Measurements from ENCODE around the gene ORMDL2. TPM values are rescaled to one million over a fixed set of nuclear protein-coding genes. Genes with fewer than 3 reads are reported as not detected.
"Not testable (repeated sequence)": the region's sequence is repeated elsewhere in the genome, so short reads cannot be mapped to it uniquely, and the experiment has no call there.

The ORMDL2 gene
- total RNA-seq, 5 donors from 2014 or later (not counting 1 experiment from before 2014, with no cell fraction given), result 19.0 to 46.8 (median 41.6) TPM

- H3K27me3 ChIP-seq (replicated peaks in 1 of 2; ENCODE audit: control insufficient read depth in 2 of 2, extremely low read depth in 1 of 2, insufficient read depth in 2 of 2, low read length in 1 of 2), result no peaks in the 10 kb centered on the region
- peak overlapping the region; percentile 94 to 97 (median 94) for H3K4me3 Mint-ChIP-seq
- peaks cover 53 to 65% (median 65%) of the 10 kb centered on the region in 3 donors for H3K4me1 Mint-ChIP-seq
- H3K9me3 Mint-ChIP-seq, result no peaks in the 10 kb centered on the region
- peaks cover 0 to 7% of the 10 kb centered on the region in 2 donors for H3K36me3 ChIP-seq (ENCODE audit: control insufficient read depth in 2 of 2, extremely low read depth in 1 of 2, insufficient read depth in 1 of 2, low read length in 1 of 2)
- H3K4me1 ChIP-seq (ENCODE audit: control insufficient read depth in 1 of 2, extremely low read depth in 1 of 2, insufficient read depth in 2 of 2, low read length in 2 of 2), result peaks cover 26 to 62% of the 10 kb centered on the region in 2 experiments
- no peaks in the 10 kb centered on the region for H3K9me3 ChIP-seq
- ATAC-seq (replicated peaks in 1 of 4), result peak; percentile 10 to 19 (median 12)
- DNase-seq, result peak in 28 of 35 experiments; percentile 10 to 52 (median 28)
- 1% methylated on average over 28 of the region's 37 CpGs for WGBS (ENCODE audit: insufficient coverage)
- peak overlapping the region; percentile 50 for H3K27ac ChIP-seq (ENCODE audit: low read length)
- H3K4me3 ChIP-seq (ENCODE audit: control insufficient read depth in 1 of 2, extremely low read depth in 1 of 2, low read length in 1 of 2), result peak overlapping the region; percentile 72 to 86
- H3K36me3 Mint-ChIP-seq, result peaks cover 9% of the 10 kb centered on the region
- ChIA-PET CTCF (interaction anchor here (0.6 to 3.7 kb wide), 18 partner anchors 12 to 1717 kb away, joined by 3 to 62 read pairs (median 4); partner anchors contain the start of genes BLOC1S1 (in 1 of the 2), DCTN2 (in 1 of the 2), ESYT1 (in 1 of the 2) and NEMP1 (in 1 of the 2)), POLR2A (interaction anchor here (0.6 to 4.2 kb wide), 14 partner anchors 9 to 818 kb away, joined by 3 to 84 read pairs (median 6); partner anchors contain the start of genes ORMDL2 (in 2 of the 2), SARNP (in 2 of the 2), CD63 (in 1 of the 2) and RAB5B (in 1 of the 2))
- H3K27ac Mint-ChIP-seq, result peak overlapping the region; percentile 88 to 90
- no peaks in the 10 kb centered on the region for H3K27me3 Mint-ChIP-seq
Observed at GRCh38 chr12:55829967-55830600, 12.2 kb downstream of the ORMDL2 start.

- Mint-ChIP-seq H3K27me3 (no peaks in the 10 kb centered on the region), H3K27ac (peak overlapping the region; percentile 88 to 90), H3K4me1 (peaks cover 47 to 62% (median 59%) of the 10 kb centered on the region in 3 donors), H3K36me3 (peaks cover 8% of the 10 kb centered on the region), H3K4me3 (peak overlapping the region; percentile 94 to 97 (median 94)), H3K9me3 (no peaks in the 10 kb centered on the region)
- peak in 1 of 4 experiments; percentile 11 for ATAC-seq (replicated peaks in 1 of 4)
- Histone ChIP-seq H3K36me3 (ENCODE audit: control insufficient read depth in 2 of 2, extremely low read depth in 1 of 2, insufficient read depth in 1 of 2, low read length in 1 of 2) (peaks cover 0 to 9% of the 10 kb centered on the region in 2 donors), H3K27me3 (replicated peaks in 1 of 2; ENCODE audit: control insufficient read depth in 2 of 2, extremely low read depth in 1 of 2, insufficient read depth in 2 of 2, low read length in 1 of 2) (no peaks in the 10 kb centered on the region), H3K4me3 (ENCODE audit: control insufficient read depth in 1 of 2, extremely low read depth in 1 of 2, low read length in 1 of 2) (peak overlapping the region; percentile 72 to 86), H3K9me3 (no peaks in the 10 kb centered on the region), H3K4me1 (ENCODE audit: control insufficient read depth in 1 of 2, extremely low read depth in 1 of 2, insufficient read depth in 2 of 2, low read length in 2 of 2) (peaks cover 23 to 56% of the 10 kb centered on the region in 2 experiments), H3K27ac (ENCODE audit: low read length) (peak overlapping the region; percentile 50)
- POLR2A ChIA-PET, result interaction anchor here (0.6 to 4.2 kb wide), 6 partner anchors 9 to 293 kb away, joined by 3 to 84 read pairs (median 4); partner anchors contain the start of genes ORMDL2 (in 2 of the 2) and SARNP (in 2 of the 2)
- DNase-seq, result peak in 34 of 35 experiments; percentile 36 to 71 (median 54)
- CTCF ChIA-PET, result interaction anchor here (1.2 to 3.7 kb wide), 6 partner anchors 13 to 143 kb away, joined by 4 to 62 read pairs (median 8); partner anchors contain the start of genes ORMDL2 (in 1 of the 2), PYM1 (in 1 of the 2), RAB5B (in 1 of the 2) and SARNP (in 1 of the 2)
- 0% methylated on average over 10 of the region's 23 CpGs for WGBS (ENCODE audit: insufficient coverage)
Observed at GRCh38 chr12:55830601-55831446, 13.0 kb downstream of the ORMDL2 start.

DNA sequence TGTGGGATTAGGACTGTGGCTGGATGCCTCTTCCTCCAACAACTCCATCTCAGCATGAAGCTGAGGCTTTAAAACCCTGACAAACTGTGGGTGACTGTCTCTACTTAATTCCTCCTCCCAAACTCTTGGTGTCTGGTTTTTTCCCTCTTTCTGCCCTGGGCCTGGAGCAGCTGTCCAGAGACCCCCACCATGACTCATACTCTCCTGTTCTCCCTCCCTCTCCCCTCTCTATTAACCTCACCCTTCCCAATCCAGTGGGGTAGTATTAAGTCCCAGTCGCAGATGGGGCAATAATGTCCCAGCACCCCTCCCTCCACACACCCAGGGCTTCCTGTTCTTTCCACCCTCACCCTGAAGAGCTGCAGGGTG is 13.6 kb downstream of the ORMDL2 start:
- POLR2A ChIA-PET, result interaction anchor here (0.6 kb wide), 2 partner anchors 28 to 292 kb away, joined by 3 to 4 read pairs; no protein-coding TSS in a partner anchor
- Mint-ChIP-seq H3K4me3 (peak overlapping the region; percentile 94 to 97 (median 94)), H3K27me3 (no peaks in the 10 kb centered on the region), H3K9me3 (no peaks in the 10 kb centered on the region), H3K4me1 (peaks cover 45 to 62% (median 53%) of the 10 kb centered on the region in 3 donors), H3K27ac (peak overlapping the region; percentile 74 to 90), H3K36me3 (peaks cover 7% of the 10 kb centered on the region)
- Histone ChIP-seq H3K36me3 (ENCODE audit: control insufficient read depth in 2 of 2, extremely low read depth in 1 of 2, insufficient read depth in 1 of 2, low read length in 1 of 2) (peaks cover 0 to 9% of the 10 kb centered on the region in 2 donors), H3K4me1 (ENCODE audit: control insufficient read depth in 1 of 2, extremely low read depth in 1 of 2, insufficient read depth in 2 of 2, low read length in 2 of 2) (peaks cover 20 to 50% of the 10 kb centered on the region in 2 experiments), H3K9me3 (no peaks in the 10 kb centered on the region), H3K27ac (ENCODE audit: low read length) (no peak overlapping the region), H3K4me3 (ENCODE audit: control insufficient read depth in 1 of 2, extremely low read depth in 1 of 2, low read length in 1 of 2) (peak overlapping the region in 1 of 2 donors; percentile 86), H3K27me3 (replicated peaks in 1 of 2; ENCODE audit: control insufficient read depth in 2 of 2, extremely low read depth in 1 of 2, insufficient read depth in 2 of 2, low read length in 1 of 2) (no peaks in the 10 kb centered on the region)
- ATAC-seq (replicated peaks in 1 of 4) (no peak), DNase-seq (no peak)
- no CpG with 5 or more reads among the region's 1 CpG for WGBS (ENCODE audit: insufficient coverage)
- CTCF ChIA-PET, result interaction anchor here in 1 of 2 donors (3.0 to 3.7 kb wide), 2 partner anchors 14 to 96 kb away, joined by 15 to 62 read pairs; partner anchors contain the start of genes ORMDL2, PYM1 and SARNP

GRCh38 chr12:55833056-55833455 is 15.2 kb downstream of the ORMDL2 start:
- ATAC-seq (replicated peaks in 1 of 4) (no peak), DNase-seq (no peak)
- Histone ChIP-seq H3K4me1 (ENCODE audit: control insufficient read depth in 1 of 2, extremely low read depth in 1 of 2, insufficient read depth in 2 of 2, low read length in 2 of 2) (peaks cover 13 to 34% of the 10 kb centered on the region in 2 experiments), H3K4me3 (ENCODE audit: control insufficient read depth in 1 of 2, extremely low read depth in 1 of 2, low read length in 1 of 2) (no peak overlapping the region), H3K27me3 (replicated peaks in 1 of 2; ENCODE audit: control insufficient read depth in 2 of 2, extremely low read depth in 1 of 2, insufficient read depth in 2 of 2, low read length in 1 of 2) (peaks cover 0 to 6% of the 10 kb centered on the region in 2 experiments), H3K27ac (ENCODE audit: low read length) (no peak overlapping the region), H3K9me3 (no peaks in the 10 kb centered on the region), H3K36me3 (ENCODE audit: control insufficient read depth in 2 of 2, extremely low read depth in 1 of 2, insufficient read depth in 1 of 2, low read length in 1 of 2) (peaks cover 0 to 9% of the 10 kb centered on the region in 2 donors)
- Mint-ChIP-seq H3K27me3 (no peaks in the 10 kb centered on the region), H3K9me3 (no peaks in the 10 kb centered on the region), H3K27ac (peak overlapping the region in 1 of 2 donors; percentile 61), H3K4me3 (peak overlapping the region in 1 of 3 donors; percentile 94), H3K36me3 (peaks cover 1% of the 10 kb centered on the region), H3K4me1 (peaks cover 33 to 49% (median 37%) of the 10 kb centered on the region in 3 donors)
- CTCF ChIA-PET, result no interaction called here
- 92% methylated on average over 8 of the region's 10 CpGs for WGBS (ENCODE audit: insufficient coverage)
- POLR2A ChIA-PET, result no interaction called here

DNA sequence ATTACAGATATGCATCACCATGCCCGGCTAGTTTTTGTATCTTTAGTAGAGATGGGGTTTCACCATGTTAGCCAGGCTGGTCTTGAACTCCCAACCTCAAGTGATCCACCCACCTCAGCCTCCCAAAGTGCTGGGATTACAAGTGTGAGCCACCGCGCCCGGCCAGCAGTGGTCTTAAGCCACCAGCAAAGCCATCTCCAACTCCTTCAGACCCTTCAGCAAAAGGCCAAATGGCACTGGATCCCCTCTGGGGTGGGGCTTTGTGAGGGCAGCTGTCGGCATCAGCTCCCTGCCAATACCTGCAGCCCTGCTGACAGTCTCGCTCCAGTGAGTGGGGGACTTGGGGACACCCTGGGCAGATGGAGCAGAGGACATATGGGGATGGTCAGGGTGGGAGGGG is 16.6 kb downstream of the ORMDL2 start:
- H3K9me3 Mint-ChIP-seq; ATAC-seq (replicated peaks in 1 of 4); POLR2A ChIA-PET; H3K27ac ChIP-seq (ENCODE audit: low read length); H3K4me3 ChIP-seq (ENCODE audit: control insufficient read depth in 1 of 2, extremely low read depth in 1 of 2, low read length in 1 of 2); H3K27me3 ChIP-seq (replicated peaks in 1 of 2; ENCODE audit: control insufficient read depth in 2 of 2, extremely low read depth in 1 of 2, insufficient read depth in 2 of 2, low read length in 1 of 2); H3K36me3 Mint-ChIP-seq; H3K36me3 ChIP-seq (ENCODE audit: control insufficient read depth in 2 of 2, extremely low read depth in 1 of 2, insufficient read depth in 1 of 2, low read length in 1 of 2); H3K27me3 Mint-ChIP-seq; H3K4me3 Mint-ChIP-seq; H3K27ac Mint-ChIP-seq; H3K9me3 ChIP-seq; DNase-seq: not testable (repeated sequence)
- peaks cover 5 to 24% of the 10 kb centered on the region in 2 experiments for H3K4me1 ChIP-seq (ENCODE audit: control insufficient read depth in 1 of 2, extremely low read depth in 1 of 2, insufficient read depth in 2 of 2, low read length in 2 of 2)
- WGBS (ENCODE audit: insufficient coverage), result 93% methylated on average over 2 of the region's 6 CpGs
- CTCF ChIA-PET, result interaction anchor here in 1 of 2 donors (0.6 kb wide), 1 partner anchor 1924 kb away, joined by 3 read pairs; no protein-coding TSS in a partner anchor
- H3K4me1 Mint-ChIP-seq, result peaks cover 25 to 44% (median 29%) of the 10 kb centered on the region in 3 donors
